Testis (tissue), 3 donors: Measurements from ENCODE around the gene FBLL1. TPM values are rescaled to one million over a fixed set of nuclear protein-coding genes. Genes with fewer than 3 reads are reported as not detected.

Experiments used
- DNase-seq: peaks from one replicate; pipeline ENCODE4 v3.0.0-alpha.2; 2019
- H3K27ac ChIP-seq, 2 donors: fragments of 200-600 bp; sonication (generic); one replicate each; pipeline ENCODE4 v1.5.1; 2019
- H3K27me3 ChIP-seq: fragments of 200-600 bp; sonication (generic); one replicate; pipeline ENCODE4 v1.5.1; 2019
- H3K36me3 ChIP-seq: fragments of 200-600 bp; sonication (generic); one replicate; pipeline ENCODE4 v1.5.1; 2017; ENCODE audit warnings: low read depth; ENCODE audit errors: missing control alignments
- H3K4me1 ChIP-seq: fragments of 200-600 bp; sonication (generic); one replicate; pipeline ENCODE4 v1.5.1; 2019
- H3K4me3 ChIP-seq, 2 donors: fragments of 200-600 bp; sonication (generic); one replicate each; pipeline ENCODE4 v1.5.1; 2017 to 2019
- H3K9me3 ChIP-seq: fragments of 200-600 bp; sonication (generic); one replicate; pipeline ENCODE4 v1.5.1; 2017
- POLR2A ChIP-seq: fragments of 450-650 bp; IDR thresholded peaks from one replicate; pipeline ENCODE4 v1.6.1; 2017; ENCODE audit warnings: antibody characterized with exemption, mild to moderate bottlenecking, moderate library complexity
- WGBS, 2 donors: methylation state at CpG; one replicate each; pipeline ENCODE4 v1.1.5; 2018; 5-methylcytosine and 5-hydroxymethylcytosine counted together
- intact Hi-C: fragments of 100-400 bp; cut with DNase I; formaldehyde crosslinking; loops from one replicate; pipeline ENCODE4 v1.15.1; 2023; ENCODE audit warnings: low total_unique reads
- microRNA-seq, 2 donors: library from miRNA; unstranded; fragments of <30 nt; microRNA quantifications; one replicate each; pipeline ENCODE4, GENCODE V29; 2016; ENCODE audit warnings: borderline number of aligned reads in 2 of 2, borderline replicate concordance in 1 of 2
- polyA plus RNA-seq: library from polyadenylated mRNA; stranded (reverse); fragments of 350-450 nt; fragmentation: Illumina TruSeq; extraction: RNeasy Lipid Tissue Mini Kit (QIAGEN cat#74804); gene quantifications from one replicate; pipeline ENCODE4 v1.2.3, GENCODE V29; 2014; ENCODE audit warnings: low read depth, low replicate concordance; ENCODE audit not compliant: insufficient read depth
- small RNA-seq, 2 donors: library from RNA; depleted of rRNA; stranded (forward); fragments of <200 nt; gene quantifications; one replicate each; pipeline ENCODE3, GENCODE V24; 2016
- total RNA-seq, 2 donors: library from RNA; depleted of rRNA; stranded (reverse); fragments of >200 nt; gene quantifications; one replicate each; pipeline ENCODE4 v1.2.3, GENCODE V29; 2016
- TF ChIP-seq, protein P1 (sequence below), 3 experiments: fragments of 450-650 bp in 2 of 3; fragments of 200-600 bp in 1 of 3; sonication (generic) in 1 of 3; IDR thresholded peaks; one replicate each; pipeline ENCODE4 v1.5.1; 2016 to 2019; ENCODE audit warnings: antibody characterized with exemption in 3 of 3, mild to moderate bottlenecking in 2 of 3, moderate library complexity in 1 of 3

The FBLL1 gene
- total and polyA plus RNA-seq, 3 donors from 2014 or later: 6.4 to 12.4 (median 11.5) TPM

DNA sequence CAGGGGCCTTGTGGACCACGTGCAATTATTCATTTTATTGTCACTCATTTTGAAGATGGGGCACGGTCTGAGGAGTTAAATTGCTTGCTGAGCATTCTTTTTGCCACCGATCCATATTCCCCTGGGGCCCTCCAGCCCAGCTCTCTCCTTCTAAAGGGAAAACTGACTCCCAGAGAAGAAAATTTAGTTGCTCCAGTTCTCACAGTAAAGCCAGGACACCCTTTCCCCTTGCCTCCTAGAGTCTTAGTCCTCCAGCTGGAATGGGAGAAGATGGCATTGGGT, 51.1 kb downstream of the FBLL1 start:
- peaks cover 14% of the 10 kb centered on the region for H3K4me1 ChIP-seq
- 13 to 22% methylated on average over 3 of the region's 3 CpGs for WGBS, 2 donors
- H3K36me3 ChIP-seq: no peaks in the 10 kb centered on the region
- peak overlapping the region; percentile 92 to 97 for H3K27ac ChIP-seq
- intact Hi-C loops: no loop called here
- no peak for DNase-seq
- TF ChIP-seq, protein P1, sequence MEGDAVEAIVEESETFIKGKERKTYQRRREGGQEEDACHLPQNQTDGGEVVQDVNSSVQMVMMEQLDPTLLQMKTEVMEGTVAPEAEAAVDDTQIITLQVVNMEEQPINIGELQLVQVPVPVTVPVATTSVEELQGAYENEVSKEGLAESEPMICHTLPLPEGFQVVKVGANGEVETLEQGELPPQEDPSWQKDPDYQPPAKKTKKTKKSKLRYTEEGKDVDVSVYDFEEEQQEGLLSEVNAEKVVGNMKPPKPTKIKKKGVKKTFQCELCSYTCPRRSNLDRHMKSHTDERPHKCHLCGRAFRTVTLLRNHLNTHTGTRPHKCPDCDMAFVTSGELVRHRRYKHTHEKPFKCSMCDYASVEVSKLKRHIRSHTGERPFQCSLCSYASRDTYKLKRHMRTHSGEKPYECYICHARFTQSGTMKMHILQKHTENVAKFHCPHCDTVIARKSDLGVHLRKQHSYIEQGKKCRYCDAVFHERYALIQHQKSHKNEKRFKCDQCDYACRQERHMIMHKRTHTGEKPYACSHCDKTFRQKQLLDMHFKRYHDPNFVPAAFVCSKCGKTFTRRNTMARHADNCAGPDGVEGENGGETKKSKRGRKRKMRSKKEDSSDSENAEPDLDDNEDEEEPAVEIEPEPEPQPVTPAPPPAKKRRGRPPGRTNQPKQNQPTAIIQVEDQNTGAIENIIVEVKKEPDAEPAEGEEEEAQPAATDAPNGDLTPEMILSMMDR (IDR thresholded peaks at IDR 0.05): no peak
- TF ChIP-seq POLR2A: no peak
- H3K27me3 ChIP-seq: no peaks in the 10 kb centered on the region
- H3K9me3 ChIP-seq: no peaks in the 10 kb centered on the region
- peak overlapping the region; percentile 89 to 90 for H3K4me3 ChIP-seq

Small RNA genes within 50 kb of the gene (microRNA-seq; reads per million reads assigned to microRNA genes)
- gene MIR103A1: 0 reads per million in 2 donors
- 0 reads per million in 2 donors for gene MIR103B1

Small RNA genes within 50 kb of the gene (small RNA-seq; reads per million reads assigned to genes)
- gene MIR103A1: 0.09 to 0.27 reads per million in 2 donors

Other genes starting within 250 kb of the FBLL1 start
- gene WWC1, start 237.7 kb upstream of the FBLL1 start, total RNA-seq: 1 to 10 TPM; 3.7 to 5.6 TPM
- 6.0 TPM for gene WWC1, start 237.7 kb upstream of the FBLL1 start, polyA plus RNA-seq
- 10 to 100 TPM; 73.3 to 83.4 TPM for gene RARS1, start 42.8 kb upstream of the FBLL1 start, total RNA-seq
- 36.1 TPM for gene RARS1, start 42.8 kb upstream of the FBLL1 start, polyA plus RNA-seq
- gene PANK3, start 50.1 kb downstream of the FBLL1 start, total RNA-seq: 10 to 100 TPM; 44.9 to 50.0 TPM
- 25.2 TPM for gene PANK3, start 50.1 kb downstream of the FBLL1 start, polyA plus RNA-seq